GM12874 (cell line): ENCODE results near the gene TMEM60.

ENCODE experiments used
- TF ChIP-seq, protein P1 (sequence below): IDR thresholded peaks from 2 replicates; pipeline ENCODE4 v1.5.1; 2011; ENCODE audit warnings: low read depth, mild to moderate bottlenecking, control low read depth, low read length, moderate library complexity; ENCODE audit not compliant: insufficient read depth

The TMEM60 gene

DNA sequence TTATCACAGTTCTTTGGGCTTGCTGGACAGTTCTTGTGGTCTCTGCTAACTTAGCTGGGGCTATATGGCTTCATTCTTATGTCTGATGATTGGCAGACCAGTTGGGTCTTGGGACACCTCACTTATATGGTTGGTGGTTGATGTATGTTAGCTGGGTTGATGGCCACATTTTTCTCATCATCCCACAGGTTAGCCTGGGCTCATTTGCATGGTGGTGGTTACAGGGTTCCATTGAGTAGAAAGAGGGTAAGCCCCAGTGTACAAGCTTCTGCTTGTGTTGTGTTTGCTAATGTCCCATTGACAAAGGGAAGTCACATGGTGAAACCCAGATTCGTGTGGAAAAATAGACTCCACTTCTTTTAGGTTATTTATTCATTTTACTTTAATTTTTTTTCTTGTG lies 40.6 kb downstream of the TMEM60 start:
- TF ChIP-seq, protein P1, sequence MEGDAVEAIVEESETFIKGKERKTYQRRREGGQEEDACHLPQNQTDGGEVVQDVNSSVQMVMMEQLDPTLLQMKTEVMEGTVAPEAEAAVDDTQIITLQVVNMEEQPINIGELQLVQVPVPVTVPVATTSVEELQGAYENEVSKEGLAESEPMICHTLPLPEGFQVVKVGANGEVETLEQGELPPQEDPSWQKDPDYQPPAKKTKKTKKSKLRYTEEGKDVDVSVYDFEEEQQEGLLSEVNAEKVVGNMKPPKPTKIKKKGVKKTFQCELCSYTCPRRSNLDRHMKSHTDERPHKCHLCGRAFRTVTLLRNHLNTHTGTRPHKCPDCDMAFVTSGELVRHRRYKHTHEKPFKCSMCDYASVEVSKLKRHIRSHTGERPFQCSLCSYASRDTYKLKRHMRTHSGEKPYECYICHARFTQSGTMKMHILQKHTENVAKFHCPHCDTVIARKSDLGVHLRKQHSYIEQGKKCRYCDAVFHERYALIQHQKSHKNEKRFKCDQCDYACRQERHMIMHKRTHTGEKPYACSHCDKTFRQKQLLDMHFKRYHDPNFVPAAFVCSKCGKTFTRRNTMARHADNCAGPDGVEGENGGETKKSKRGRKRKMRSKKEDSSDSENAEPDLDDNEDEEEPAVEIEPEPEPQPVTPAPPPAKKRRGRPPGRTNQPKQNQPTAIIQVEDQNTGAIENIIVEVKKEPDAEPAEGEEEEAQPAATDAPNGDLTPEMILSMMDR: no peak

GRCh38 chr7:77753173-77753572 lies 45.1 kb downstream of the TMEM60 start:
- TF ChIP-seq, protein P1: no peak

GRCh38 chr7:77752016-77752415 lies 46.2 kb downstream of the TMEM60 start:
- TF ChIP-seq, protein P1: no peak

GRCh38 chr7:77747718-77748117 lies 50.5 kb downstream of the TMEM60 start:
- TF ChIP-seq, protein P1: no peak

DNA sequence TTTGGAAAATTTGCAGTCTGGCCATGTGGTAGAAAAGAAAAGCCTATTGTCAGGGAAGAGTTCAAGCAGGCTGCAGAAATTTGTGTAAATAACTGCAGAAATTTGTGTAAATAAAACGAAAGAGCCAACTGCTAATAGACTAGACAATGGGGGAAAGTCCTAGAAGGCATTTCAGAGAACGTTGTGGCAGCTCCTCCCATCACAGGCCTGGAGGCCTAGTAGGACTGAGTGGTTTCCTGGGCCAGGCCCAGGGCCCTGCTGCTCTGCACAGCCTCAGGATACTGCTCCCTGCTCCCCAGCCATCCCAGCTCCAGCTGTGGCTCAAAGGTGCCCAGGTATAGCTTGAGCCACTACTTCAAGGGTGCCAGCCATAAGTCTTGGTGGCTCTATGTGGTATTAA lies 51.1 kb downstream of the TMEM60 start:
- TF ChIP-seq, protein P1: no peak

GRCh38 chr7:77746824-77747165 lies 51.4 kb downstream of the TMEM60 start:
- TF ChIP-seq, protein P1: no peak

- TF ChIP-seq, protein P1: no peak
Observed at GRCh38 chr7:77746164-77746823, 51.9 kb downstream of the TMEM60 start.

- TF ChIP-seq, protein P1: no peak
Observed at GRCh38 chr7:77745746-77746145, 52.5 kb downstream of the TMEM60 start.
